A673 (cell line): ENCODE data around the gene GYS1. TPM values are rescaled to one million over a fixed set of nuclear protein-coding genes. Genes with fewer than 3 reads are reported as not detected.

ENCODE experiments used
- BruUV-seq: library from RNA; stranded (reverse); fragments of 400-500 nt; replicated peaks from 2 replicates; lab custom pipeline; 2021; lab: Mats Ljungman, UMichigan
- CTCF ChIA-PET: fragments of 300-600 bp; sonication (Branson Sonifier 250); formaldehyde crosslinking; loops from one replicate; lab custom pipeline; 2022; ENCODE audit warnings: antibody characterized with exemption; lab: Charles Lee
- POLR2A ChIA-PET: fragments of 300-600 bp; sonication (Branson Sonifier 250); formaldehyde crosslinking; loops from one replicate; lab custom pipeline; 2022; ENCODE audit warnings: antibody characterized with exemption; ENCODE audit not compliant: low non-redundant PET; lab: Charles Lee
- DNase-seq: peaks from one replicate; pipeline ENCODE4 v3.0.0-alpha.2; 2015; ENCODE audit warnings: low spot score
- H3K27ac ChIP-seq: fragments of 200-600 bp; sonication (generic); 2 replicates; pipeline ENCODE4 v1.5.1; 2016; ENCODE audit warnings: mixed run types, low read depth, mild to moderate bottlenecking, mixed read lengths, antibody characterized with exemption, low read length; ENCODE audit not compliant: poor library complexity, severe bottlenecking
- H3K27me3 ChIP-seq: fragments of 200-600 bp; sonication (generic); replicated peaks from 2 replicates; pipeline ENCODE4 v1.6.1; 2017; ENCODE audit warnings: mixed run types, low read depth, mild to moderate bottlenecking, mixed read lengths, antibody characterized with exemption, low read length; ENCODE audit not compliant: insufficient read depth, poor library complexity
- H3K36me3 ChIP-seq: fragments of 200-600 bp; sonication (generic); 2 replicates; pipeline ENCODE4 v1.6.1; 2016; ENCODE audit warnings: mixed run types, mild to moderate bottlenecking, mixed read lengths, antibody characterized with exemption, low read length; ENCODE audit not compliant: insufficient read depth, poor library complexity, severe bottlenecking
- H3K4me1 ChIP-seq: fragments of 200-600 bp; sonication (generic); 2 replicates; pipeline ENCODE4 v1.6.1; 2017; ENCODE audit warnings: mixed run types, mild to moderate bottlenecking, mixed read lengths, antibody characterized with exemption, low read length; ENCODE audit not compliant: insufficient read depth, poor library complexity, severe bottlenecking
- H3K4me3 ChIP-seq: fragments of 200-600 bp; sonication (generic); 2 replicates; pipeline ENCODE4 v1.5.1; 2016; ENCODE audit warnings: low read depth, mixed run types, mild to moderate bottlenecking, mixed read lengths, low read length; ENCODE audit not compliant: poor library complexity, severe bottlenecking
- H3K9me3 ChIP-seq: fragments of 200-600 bp; sonication (generic); 2 replicates; pipeline ENCODE4 v1.6.1; 2016; ENCODE audit warnings: mixed run types, low read depth, mild to moderate bottlenecking, mixed read lengths, antibody characterized with exemption, low read length; ENCODE audit not compliant: poor library complexity, severe bottlenecking
- CTCF ChIP-seq: fragments of 300-800, 200-600 bp; sonication (generic); conservative IDR thresholded peaks from 2 replicates; pipeline ENCODE4 v1.5.1; 2017; ENCODE audit warnings: low read depth, mild to moderate bottlenecking, antibody characterized with exemption, low read length, moderate library complexity, mixed read lengths
- EZH2 ChIP-seq: fragments of 200-600 bp; sonication (generic); IDR thresholded peaks from 2 replicates; pipeline ENCODE4 v1.6.1; 2017; ENCODE audit warnings: borderline replicate concordance, low read depth, mild to moderate bottlenecking, mixed read lengths, antibody characterized with exemption, low read length; ENCODE audit not compliant: poor library complexity, severe bottlenecking
- intact Hi-C: fragments of 100-400 bp; cut with micrococcal nuclease; formaldehyde crosslinking; loops from one replicate; pipeline ENCODE4 v1.10.0; 2022; ENCODE audit not compliant: unreplicated experiment
- total RNA-seq: library from RNA; stranded (reverse); gene quantifications from 2 replicates; pipeline ENCODE4 v1.2.3, GENCODE V29; 2021

GYS1 gene
- total RNA-seq, 1 experiment from 2014 or later: 57.0 TPM

GRCh38 chr19:48968813-48969218, 24.3 kb downstream of the GYS1 start:
- Histone ChIP-seq H3K9me3 (no peaks in the 10 kb centered on the region), H3K4me1 (peaks cover 39% of the 10 kb centered on the region), H3K27me3 (no peaks in the 10 kb centered on the region), H3K27ac (no peak overlapping the region), H3K4me3 (no peak overlapping the region), H3K36me3 (peaks cover 27% of the 10 kb centered on the region)
- intact Hi-C loops: loop anchor here (10.0 kb wide), 2 partner anchors 94 to 324 kb away; partner anchors contain the start of genes CA11 and PPP1R15A
- no peak for DNase-seq
- POLR2A ChIA-PET: no interaction called here
- TF ChIP-seq CTCF (no peak), EZH2 (no peak)
- CTCF ChIA-PET: no interaction called here
- BruUV-seq: no TSS peak

GRCh38 chr19:48968179-48968661, 24.9 kb downstream of the GYS1 start:
- CTCF ChIA-PET: no interaction called here
- no peaks in the 10 kb centered on the region for H3K27me3 ChIP-seq
- no peaks in the 10 kb centered on the region for H3K9me3 ChIP-seq
- intact Hi-C loops: loop anchor here (10.0 kb wide), 2 partner anchors 93 to 323 kb away; partner anchors contain the start of genes CA11 and PPP1R15A
- H3K27ac ChIP-seq: peak overlapping the region; percentile 43
- TF ChIP-seq EZH2: no peak
- no peak for TF ChIP-seq CTCF
- H3K4me1 ChIP-seq: peaks cover 45% of the 10 kb centered on the region
- peaks cover 25% of the 10 kb centered on the region for H3K36me3 ChIP-seq
- POLR2A ChIA-PET: no interaction called here
- BruUV-seq: TSS peak; percentile 32
- DNase-seq: no peak
- H3K4me3 ChIP-seq: no peak overlapping the region

- BruUV-seq: no TSS peak
- TF ChIP-seq EZH2: no peak
- no peak for TF ChIP-seq CTCF
- Histone ChIP-seq H3K36me3 (peaks cover 25% of the 10 kb centered on the region), H3K9me3 (no peaks in the 10 kb centered on the region), H3K4me3 (no peak overlapping the region), H3K27me3 (no peaks in the 10 kb centered on the region), H3K27ac (peak overlapping the region; percentile 43), H3K4me1 (peaks cover 48% of the 10 kb centered on the region)
- CTCF ChIA-PET: no interaction called here
- DNase-seq: no peak
- POLR2A ChIA-PET: interaction anchor here (0.6 kb wide), 1 partner anchor 1706 kb away, joined by 3 read pairs; no protein-coding TSS in a partner anchor
- intact Hi-C loops: loop anchor here (10.0 kb wide), 2 partner anchors 93 to 323 kb away; partner anchors contain the start of genes CA11 and PPP1R15A
Observed at GRCh38 chr19:48967346-48968178, 25.5 kb downstream of the GYS1 start.
